Measurements from ENCODE around the gene HDAC4.

DNA sequence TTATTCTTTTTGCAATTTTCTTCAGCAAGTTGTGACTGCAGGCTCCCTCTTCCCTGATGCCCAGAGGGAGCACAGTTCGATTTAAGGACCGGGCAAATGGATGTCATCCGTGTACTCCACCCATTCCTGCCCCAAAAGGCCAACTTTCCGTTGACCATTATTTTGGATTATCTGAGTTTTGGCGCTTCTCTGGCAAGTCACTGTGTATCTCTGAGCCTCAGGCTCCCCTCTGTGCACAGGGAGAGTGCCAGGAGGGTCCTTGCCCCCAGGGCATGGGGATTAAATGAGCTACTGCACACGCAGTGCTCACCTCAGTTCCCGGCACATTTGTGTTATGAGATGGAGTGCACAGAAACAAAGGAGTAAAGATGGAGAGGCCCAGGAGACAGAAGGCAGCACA is 41.4 kb upstream of the HDAC4 start:
- TF ChIP-seq CTCF (IDR thresholded peaks at IDR 0.05; ENCODE audit: insufficient read depth, low read length) (no peak), REST (IDR thresholded peaks at IDR 0.05; ENCODE audit: insufficient replicate concordance, low read depth) (no peak), POLR2AphosphoS5 (IDR thresholded peaks at IDR 0.05; ENCODE audit: low read depth) (no peak)

All from HL-60 (cell line).